GM21619 (cell line): Measurements from ENCODE around the gene TLR5.
"Not testable (repeated sequence)": the region's sequence is repeated elsewhere in the genome, so short reads cannot be mapped to it uniquely, and the experiment has no call there.

Experiments
- ATAC-seq: cut with Tn5 transposase; IDR thresholded peaks from one replicate; pipeline ENCODE4 v1.9.1; 2021; ENCODE audit not compliant: unreplicated experiment

TLR5 gene, protein sequence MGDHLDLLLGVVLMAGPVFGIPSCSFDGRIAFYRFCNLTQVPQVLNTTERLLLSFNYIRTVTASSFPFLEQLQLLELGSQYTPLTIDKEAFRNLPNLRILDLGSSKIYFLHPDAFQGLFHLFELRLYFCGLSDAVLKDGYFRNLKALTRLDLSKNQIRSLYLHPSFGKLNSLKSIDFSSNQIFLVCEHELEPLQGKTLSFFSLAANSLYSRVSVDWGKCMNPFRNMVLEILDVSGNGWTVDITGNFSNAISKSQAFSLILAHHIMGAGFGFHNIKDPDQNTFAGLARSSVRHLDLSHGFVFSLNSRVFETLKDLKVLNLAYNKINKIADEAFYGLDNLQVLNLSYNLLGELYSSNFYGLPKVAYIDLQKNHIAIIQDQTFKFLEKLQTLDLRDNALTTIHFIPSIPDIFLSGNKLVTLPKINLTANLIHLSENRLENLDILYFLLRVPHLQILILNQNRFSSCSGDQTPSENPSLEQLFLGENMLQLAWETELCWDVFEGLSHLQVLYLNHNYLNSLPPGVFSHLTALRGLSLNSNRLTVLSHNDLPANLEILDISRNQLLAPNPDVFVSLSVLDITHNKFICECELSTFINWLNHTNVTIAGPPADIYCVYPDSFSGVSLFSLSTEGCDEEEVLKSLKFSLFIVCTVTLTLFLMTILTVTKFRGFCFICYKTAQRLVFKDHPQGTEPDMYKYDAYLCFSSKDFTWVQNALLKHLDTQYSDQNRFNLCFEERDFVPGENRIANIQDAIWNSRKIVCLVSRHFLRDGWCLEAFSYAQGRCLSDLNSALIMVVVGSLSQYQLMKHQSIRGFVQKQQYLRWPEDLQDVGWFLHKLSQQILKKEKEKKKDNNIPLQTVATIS

DNA sequence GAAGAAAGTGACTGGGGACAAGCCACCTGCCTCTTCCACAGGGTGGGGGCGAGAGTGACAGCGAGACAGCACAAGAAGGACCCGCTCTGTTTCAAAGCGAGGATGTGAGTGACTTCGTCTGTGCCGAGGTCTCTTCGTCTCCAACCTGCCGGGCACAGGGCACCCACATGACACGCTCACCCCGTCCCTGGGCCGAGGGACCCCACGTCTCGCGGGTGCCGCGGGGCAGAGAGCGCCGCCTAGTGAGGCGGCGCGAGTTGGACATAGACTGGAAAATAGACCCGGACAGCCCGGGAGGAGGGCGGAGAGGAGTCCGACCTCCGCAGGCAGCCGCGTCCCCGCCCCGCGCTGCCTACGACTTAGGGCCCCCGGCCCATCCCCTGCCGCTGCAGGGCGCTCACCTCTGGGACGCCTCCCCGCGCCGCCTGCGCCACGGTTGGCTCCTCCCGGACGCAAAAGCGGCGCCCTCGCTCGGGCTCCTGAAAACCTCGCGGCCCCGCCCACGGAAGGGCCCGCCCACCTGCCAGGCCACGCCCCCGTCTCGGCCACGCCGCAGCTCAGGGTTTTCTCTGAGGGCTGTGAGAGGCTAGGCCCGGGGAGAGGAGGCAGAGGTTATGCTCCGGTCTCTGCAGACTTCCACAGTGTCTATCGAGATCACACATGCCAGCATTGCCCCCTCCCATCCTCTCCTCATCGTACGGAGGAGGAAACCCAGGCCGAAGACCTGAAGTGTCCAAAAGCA is at the start of gene TLR5:
TLR5 (minus strand) TSS at position 454 of the 742 bp plus-strand sequence. CDS start 30,217 bp downstream, outside the sequence.
- peak; percentile 89 for ATAC-seq

DNA sequence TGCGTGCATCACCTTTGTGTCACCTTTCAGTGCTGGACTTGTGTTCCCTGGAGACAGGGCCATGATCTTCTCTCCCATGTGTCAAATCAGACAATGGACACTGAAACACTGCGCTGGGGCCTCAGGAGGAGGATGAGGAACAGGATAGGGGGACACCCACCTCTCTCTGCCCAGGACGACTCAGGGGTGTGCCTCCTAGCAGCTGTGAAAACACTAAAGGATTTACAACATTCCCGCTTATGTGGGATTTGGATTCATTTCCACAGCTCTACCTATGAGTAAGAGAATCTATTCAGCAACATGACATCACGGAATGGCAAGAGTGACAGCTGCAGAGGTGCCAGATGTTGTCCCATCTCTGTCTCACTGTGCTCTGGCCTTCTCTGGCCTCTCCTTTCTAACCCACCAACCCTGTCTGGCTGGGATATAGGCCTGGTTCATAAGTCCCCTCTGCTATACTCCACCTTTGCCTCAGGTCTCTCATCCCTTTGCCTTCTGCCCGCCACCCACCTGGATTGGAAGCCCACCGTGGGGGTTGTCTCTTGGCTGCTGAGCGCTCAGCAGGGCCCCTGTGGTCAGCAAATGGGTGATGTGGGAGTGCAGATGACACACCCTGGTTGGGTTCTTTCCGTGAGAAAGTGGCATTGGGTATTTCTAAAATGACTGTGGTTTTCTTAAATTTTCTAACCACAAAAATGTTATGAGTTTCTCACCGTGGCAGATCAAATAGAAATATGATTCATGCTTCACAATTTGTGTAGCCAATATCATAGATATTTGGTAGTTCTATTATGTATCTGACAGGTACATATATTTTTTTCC is 47.1 kb upstream of the TLR5 start:
- ATAC-seq = peak; percentile 61

DNA sequence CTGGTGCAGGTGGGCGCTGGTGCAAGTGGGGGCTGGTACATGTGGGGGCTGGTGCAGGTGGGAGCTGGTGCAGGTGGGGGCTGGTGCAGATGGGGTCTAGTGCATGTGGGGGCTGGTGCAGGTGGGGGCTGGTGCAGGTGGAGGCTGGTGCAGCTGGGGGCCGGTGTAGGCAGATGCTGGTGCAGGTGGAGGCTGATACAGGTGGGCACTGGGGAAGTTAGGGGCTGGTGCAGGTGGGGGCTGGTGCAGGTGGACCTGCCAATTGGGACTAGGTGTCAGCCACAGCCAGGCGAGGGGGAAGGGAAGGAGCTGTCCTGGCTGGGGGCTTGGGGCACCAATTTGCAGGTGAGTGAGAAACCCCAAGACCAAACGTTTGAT is 46.5 kb upstream of the TLR5 start:
- ATAC-seq = no peak

DNA sequence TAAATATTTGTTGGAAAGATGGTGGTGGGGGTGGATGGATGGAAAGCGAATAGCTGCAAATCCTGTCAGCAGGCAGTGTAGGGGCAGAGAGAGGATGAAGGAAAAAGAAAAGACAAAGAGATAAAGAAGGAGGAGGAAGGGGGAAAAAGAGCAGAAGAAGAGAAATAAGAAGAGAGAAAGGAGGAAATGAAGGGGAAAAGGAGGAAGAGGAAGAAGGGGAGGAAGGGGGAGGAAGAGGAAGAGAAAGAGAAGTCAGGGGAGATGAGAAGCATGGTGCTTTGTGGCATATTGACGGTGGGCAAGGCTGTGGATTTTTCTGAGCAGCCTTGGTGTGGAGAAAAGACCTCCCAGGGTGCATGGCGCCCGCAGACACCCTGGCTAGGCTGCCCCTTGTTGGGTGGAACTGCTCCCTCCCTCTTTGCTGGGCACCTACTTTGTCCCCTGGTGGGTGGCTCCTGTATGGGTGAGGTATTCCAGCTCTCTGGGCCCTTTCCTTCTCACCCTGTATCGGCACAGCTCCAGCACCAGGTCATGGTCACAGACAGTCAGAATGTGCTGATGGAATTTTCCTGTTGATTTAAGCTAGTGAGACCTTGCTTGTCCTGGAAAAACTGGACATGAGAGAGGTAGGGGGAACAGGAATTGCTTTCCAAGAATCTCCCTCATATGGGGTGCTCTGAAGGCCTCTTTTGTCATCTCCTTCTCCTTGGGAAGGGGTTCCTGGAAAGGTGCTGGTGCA is 45.7 kb upstream of the TLR5 start:
- no peak for ATAC-seq

DNA sequence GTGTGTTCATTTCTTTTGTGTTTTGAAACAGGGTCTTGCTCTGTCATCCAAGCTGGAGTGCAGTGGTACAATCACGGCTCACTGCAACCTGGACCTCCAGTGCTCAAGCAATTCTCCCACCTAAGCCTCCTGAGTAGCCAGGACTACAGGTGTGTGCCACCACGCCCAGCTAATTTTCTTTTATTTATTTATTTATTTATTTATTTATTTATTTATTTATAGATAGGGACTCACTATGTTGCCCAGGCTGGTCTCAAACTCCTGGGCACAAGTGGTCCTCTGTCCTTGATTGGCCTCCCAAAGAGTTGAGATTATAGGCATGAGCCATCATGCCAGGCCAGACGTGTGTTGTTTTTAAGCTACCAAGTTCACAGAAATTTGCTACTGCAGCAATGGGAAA is 43.8 kb upstream of the TLR5 start:
- no peak for ATAC-seq

DNA sequence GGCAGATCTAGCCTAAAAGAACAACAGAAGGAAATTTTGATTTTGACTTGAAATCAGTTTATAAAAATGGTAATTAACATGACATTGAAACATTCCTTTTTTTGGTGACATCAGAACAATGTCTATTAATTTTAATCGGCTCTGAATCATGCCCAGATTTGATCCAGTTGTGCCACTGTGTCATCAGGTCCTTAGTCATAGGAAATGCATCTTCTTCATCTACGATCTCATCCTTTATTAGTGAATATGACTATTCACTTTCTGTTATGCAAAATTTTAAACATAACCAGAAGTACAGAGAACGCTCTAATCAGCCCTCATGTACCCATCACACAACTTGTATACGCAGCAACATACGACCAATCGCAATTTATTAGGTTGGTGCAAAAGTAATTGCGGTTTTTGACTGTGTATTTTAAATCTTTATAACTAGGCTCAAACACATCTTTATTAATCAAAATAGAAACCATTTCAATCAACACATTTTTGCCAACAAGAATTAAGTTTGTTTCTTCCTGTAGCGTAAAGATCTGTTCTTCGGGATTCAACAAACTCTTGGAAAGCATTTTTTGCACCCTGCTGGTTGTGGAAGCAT is 40.3 kb upstream of the TLR5 start:
- no peak for ATAC-seq

DNA sequence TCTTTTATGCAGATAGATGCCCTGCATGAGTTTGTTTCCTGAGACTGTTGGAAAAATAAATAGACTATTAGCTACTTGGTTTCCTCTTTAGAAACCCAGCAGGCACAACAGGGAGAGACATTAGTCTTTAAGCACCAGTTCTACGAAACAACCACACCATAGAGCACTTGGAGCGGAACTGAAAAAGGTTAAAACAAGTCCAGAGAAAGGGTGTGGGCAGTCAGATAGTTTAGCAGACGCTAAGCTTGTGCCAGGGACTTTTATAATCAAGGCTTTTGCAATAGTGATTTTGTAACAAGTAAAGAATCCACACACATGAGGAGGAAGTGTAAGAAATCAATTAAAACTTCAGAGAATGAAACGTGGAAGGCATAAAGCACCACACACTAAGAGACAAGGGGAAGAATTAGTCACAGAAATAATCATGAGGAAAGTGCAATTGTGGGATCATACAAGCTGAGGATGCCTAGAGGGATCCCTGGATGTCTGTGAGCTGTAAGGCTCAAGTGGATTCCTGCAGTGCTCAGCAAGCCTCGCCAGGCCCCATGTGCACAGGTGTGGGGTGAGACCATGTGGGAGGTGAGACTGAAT is 37.8 kb upstream of the TLR5 start:
- ATAC-seq = no peak

DNA sequence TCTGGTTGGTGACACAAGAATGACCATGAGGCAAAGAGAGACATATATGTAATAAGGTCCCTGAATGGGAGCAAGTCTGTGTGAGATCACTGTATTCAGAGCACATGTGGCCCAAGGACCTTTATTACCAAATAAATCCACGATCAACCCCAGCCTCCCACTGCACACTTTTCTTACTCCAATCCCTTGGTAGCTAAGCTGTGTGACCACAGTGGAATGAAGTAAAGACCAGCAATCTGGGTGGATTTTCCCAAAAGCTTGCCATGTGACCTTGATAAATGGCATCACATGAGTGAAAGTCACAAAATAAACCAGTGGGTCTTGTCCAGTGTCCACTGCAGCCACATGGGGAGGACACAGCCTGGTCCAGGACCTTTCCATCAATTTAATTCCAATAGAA is 36.7 kb upstream of the TLR5 start:
- ATAC-seq = no peak

DNA sequence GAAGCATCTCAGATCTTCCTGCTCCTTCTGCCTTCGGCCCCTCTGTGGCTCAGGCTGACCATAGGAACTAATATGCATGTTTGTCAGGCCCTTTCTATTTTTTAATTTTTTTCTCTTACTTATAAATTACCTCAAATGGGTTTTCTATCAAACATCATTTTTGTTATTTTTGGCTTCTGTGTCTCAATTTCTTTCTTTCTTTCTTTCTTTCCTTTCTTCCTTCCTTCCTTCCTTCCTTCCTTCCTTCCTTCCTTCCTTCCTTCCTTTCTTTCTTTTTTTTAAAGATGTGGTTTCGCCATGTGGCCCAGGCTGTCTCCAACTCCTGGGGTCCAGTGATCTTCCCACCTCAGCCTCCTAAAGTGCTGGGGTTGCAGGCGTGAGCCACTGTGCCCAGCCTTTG is 36.2 kb upstream of the TLR5 start:
- no peak for ATAC-seq

DNA sequence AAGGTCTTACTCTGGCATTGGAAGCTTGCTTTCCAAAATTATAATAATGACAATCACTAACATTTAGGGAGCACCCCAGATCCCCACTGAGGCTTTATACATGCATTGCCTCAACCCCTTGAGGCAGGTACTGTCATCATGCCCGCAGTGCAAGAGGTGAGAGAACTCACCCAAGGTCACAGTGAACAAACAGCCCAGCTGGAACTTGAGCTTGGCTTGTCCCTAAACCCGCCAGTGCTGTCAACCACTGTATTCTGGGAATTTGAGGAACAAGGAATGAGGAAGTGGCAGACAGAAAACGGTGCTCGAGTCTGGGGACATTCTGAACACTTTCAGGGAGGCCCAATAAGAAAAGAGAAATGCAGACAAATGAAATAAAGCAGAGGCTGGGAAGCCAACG is 34.6 kb upstream of the TLR5 start:
- ATAC-seq = no peak

DNA sequence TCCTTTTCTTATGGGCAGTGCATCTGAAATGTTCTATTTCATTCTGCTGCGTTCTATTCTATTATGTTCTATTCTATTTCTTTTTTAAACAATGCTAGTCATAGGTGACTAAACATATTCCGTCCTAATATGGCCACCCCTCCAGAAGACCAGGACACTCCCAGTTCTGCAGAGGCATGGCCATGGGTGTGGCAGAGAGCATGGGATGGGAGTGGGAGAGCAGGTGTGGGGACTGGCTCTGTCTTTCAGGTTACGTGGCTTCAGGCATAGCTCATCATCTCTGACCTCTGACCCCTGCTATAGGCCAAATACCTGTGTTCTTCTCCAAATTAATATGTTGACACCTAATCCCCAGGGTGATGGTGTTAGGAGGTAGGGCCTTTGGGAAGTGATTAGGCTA is 33.4 kb upstream of the TLR5 start:
- no peak for ATAC-seq

DNA sequence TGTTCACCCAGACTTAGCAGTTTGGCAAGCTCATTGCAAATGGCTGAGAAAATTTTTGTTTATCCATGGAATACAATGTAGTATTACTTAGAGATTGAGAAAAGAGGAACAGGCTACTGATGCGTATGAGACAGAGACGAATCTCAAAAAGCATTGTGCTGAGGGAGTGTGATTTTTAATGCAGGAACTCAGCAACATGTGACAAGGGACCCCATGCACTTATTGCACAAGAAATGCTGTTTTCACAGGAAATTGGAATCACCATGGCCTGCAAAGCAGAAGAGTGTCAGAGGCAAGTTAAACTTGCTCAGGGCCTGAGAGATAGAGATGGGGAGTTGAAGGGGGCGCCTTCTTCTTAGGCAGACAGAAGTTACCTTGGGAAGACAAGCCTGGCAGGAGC is 32.6 kb upstream of the TLR5 start:
- ATAC-seq = no peak

DNA sequence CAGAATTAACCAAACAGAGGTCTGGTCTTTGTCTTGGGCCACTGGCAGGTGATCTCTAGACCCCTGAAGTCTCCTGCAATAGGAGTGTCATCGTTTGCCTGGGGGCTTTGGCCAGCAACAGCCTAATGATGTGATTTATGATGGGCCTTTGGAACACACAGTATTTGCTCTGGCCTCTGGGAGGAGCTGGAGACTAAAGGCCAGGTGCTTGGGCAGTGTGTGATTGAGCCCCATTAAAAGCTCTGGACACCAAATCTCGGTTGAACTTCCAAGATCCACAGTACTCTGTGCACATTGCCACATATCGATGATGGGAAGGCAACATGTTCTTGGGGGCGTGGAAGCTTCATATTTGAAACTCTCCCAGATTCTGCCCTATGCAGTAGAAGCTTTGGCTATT is 32.0 kb upstream of the TLR5 start:
- no peak for ATAC-seq

DNA sequence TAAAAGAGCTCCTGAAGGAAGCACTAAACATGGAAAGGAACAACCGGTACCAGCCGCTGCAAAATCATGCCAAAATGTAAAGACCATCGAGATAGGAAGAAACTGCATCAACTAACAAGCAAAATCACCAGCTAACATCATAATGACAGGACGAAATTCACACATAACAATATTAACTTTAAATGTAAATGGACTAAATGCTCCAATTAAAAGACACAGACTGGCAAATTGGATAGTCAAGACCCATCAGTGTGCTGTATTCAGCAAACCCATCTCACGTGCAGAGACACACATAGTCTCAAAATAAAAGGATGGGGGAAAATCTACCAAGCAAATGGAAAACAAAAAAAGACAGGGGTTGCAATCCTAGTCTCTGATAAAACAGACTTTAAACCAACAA is 26.4 kb upstream of the TLR5 start:
- ATAC-seq = not testable (repeated sequence)

DNA sequence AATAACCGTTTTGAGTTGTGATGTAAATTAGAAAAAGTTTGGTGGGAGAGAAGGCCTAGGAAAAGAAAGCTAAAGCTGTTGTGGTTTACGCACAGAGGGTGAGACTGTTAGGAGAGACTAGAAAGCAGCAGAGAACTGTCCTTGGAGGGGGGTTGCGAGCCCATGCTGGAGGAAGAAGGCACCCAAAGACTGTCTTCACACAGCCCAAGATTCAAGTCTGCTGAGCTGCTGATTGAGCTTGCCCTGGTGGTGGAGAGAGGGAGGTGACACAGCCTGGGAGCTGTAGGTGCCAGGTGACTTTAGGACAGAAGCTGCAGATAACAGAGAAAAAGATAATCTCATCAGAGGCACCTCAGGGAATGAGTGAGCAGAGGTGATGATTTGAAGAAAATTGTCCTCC is 18.3 kb upstream of the TLR5 start:
- ATAC-seq = no peak

DNA sequence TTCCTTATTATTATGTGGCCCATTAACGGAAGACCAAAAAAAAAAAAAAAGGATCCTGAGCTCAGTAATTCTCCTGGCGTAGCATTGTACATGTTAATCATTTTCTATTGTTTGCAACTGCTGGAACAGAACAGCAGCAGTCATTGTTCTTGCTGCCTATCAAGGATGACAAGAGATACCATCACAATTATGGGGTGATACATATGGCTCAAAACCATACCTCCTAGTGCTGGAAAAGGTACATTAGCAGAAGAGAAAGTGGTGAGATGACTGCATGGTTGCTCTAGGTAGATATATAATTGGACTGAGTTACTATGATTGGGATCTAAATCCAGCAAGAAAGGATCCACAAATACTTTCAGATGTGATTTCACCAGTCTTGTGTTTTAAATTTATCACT is 13.3 kb upstream of the TLR5 start:
- ATAC-seq = no peak

DNA sequence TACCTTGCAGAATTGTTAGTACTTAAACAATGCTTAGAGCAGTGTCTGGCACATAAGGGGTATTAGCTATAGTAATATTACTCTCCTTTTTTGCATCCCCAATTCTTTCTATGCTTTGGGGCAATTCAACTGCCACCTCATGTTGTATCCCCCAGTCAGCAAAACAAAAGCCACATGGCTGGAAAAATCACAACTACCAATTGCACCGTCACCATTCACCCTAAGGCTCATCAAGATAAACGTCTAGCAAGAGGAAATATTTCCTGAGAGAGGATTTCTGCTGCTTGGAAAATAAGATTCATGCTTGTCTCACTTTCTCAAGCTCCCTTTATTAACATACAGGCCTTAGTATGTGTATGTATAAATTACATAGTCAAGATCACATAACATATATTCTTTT is 12.1 kb upstream of the TLR5 start:
- ATAC-seq = no peak

DNA sequence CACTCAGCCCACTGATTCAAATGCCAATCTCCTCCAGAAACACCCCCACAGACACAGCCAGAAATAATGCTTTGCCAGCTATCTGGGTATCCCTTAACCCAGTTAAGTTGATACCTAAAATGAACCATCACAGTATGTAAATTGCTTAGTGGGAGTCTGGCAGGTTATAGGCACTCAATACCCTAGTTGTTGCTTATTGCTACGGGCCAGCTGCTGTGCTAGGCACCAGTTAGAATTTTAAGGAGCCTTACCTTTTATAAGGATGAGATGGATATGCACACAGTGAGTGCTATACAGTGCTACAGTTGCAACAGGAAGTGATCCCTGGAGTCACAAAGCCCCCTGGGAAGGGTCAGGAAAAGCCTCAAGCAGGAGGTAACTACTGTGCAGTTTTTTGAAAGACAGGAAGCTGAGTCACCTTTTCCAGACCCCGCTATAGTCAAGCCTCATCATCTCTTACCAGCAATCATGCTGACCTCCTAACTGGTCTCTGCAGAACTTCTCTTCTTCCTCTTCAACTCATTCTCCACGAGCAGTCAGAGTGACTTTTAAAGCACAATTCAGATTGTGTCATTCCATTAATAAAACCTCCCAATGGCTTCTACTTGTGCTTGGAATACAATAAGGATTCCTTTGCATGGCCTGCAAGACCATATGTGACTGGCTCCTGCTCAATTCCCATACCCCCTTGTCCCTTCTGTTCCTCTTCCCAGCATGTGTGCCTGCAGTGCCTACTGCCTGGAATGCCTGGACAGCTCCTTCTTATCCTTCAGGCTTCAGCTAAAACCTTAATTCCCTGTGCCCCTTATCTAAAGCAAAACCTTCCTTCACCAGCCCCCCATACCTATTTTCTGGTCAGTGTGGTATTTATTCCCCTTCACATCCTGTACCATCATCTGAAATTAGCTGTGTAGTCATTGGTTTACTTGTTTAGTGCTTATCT is 10.4 kb upstream of the TLR5 start:
- ATAC-seq = no peak
